SK-N-SH treated with all-trans-retinoic acid at 6 μM for 48 hours (cell line): Measurements from ENCODE around the gene GPRC5B.

Source experiments
- ARNTL ChIP-seq: fragments of 450-650 bp; formaldehyde crosslinking; IDR thresholded peaks from 2 replicates; pipeline ENCODE4 v1.5.0; 2020; ENCODE audit warnings: low read depth, mild to moderate bottlenecking, moderate library complexity, borderline replicate concordance
- RARB ChIP-seq: fragments of 250-450 bp; sonication (Bioruptor Pico); IDR thresholded peaks from 2 replicates; pipeline ENCODE4 v1.8.0; 2021; ENCODE audit warnings: mild to moderate bottlenecking, moderate library complexity
- ZC3H10 ChIP-seq: fragments of 250-450 bp; sonication (Bioruptor Pico); IDR thresholded peaks from 2 replicates; pipeline ENCODE4 v1.5.1; 2021; ENCODE audit warnings: mild to moderate bottlenecking, moderate library complexity
- ZFP3 ChIP-seq: fragments of 250-450 bp; sonication (Bioruptor Pico); IDR thresholded peaks from 2 replicates; pipeline ENCODE4 v1.5.0; 2020; ENCODE audit warnings: mild to moderate bottlenecking, moderate library complexity
- ZFP30 ChIP-seq: fragments of 450-650 bp; formaldehyde crosslinking; IDR thresholded peaks from 2 replicates; pipeline ENCODE4 v1.5.0; 2022; ENCODE audit warnings: mild to moderate bottlenecking, moderate library complexity
- TF ChIP-seq, protein P1 (sequence below): fragments of 250-450 bp; sonication (Bioruptor Pico); IDR thresholded peaks from 2 replicates; pipeline ENCODE4 v1.8.0; 2020; ENCODE audit warnings: mild to moderate bottlenecking, moderate library complexity, borderline replicate concordance

DNA sequence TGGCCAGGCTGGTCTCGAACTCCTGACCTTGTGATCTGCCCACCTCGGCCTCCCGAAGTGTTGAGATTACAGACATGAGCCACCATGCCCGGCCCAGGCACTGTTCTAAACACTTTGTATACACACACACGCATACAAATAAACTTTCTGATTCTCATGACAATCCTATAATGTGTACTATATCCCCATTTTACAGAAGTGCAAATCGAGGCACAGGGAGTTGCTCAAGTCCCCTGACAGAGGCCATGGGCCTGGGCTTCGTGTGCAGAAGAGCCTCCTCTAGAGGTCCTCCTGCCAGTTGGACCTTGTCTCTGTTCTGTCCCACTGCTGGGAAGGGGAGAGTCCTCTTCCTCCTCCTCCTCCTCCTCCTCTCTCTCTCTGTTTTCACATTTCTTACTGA is 9.9 kb upstream of the GPRC5B start:
- TF ChIP-seq ZFP3 (CRISPR knock-in tag) (no peak), ZFP30 (no peak), ARNTL (no peak), ZC3H10 (CRISPR knock-in tag) (no peak), RARB (no peak)
- TF ChIP-seq, protein P1, sequence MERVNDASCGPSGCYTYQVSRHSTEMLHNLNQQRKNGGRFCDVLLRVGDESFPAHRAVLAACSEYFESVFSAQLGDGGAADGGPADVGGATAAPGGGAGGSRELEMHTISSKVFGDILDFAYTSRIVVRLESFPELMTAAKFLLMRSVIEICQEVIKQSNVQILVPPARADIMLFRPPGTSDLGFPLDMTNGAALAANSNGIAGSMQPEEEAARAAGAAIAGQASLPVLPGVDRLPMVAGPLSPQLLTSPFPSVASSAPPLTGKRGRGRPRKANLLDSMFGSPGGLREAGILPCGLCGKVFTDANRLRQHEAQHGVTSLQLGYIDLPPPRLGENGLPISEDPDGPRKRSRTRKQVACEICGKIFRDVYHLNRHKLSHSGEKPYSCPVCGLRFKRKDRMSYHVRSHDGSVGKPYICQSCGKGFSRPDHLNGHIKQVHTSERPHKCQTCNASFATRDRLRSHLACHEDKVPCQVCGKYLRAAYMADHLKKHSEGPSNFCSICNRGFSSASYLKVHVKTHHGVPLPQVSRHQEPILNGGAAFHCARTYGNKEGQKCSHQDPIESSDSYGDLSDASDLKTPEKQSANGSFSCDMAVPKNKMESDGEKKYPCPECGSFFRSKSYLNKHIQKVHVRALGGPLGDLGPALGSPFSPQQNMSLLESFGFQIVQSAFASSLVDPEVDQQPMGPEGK (CRISPR knock-in tag) = no peak
